Heart left ventricle (tissue), 13 donors: Measurements from ENCODE around the gene ARHGEF10L.

ENCODE experiments used
- POLR2A ChIP-seq, 2 donors: fragments of 450-650 bp; IDR thresholded peaks; one replicate each; pipeline ENCODE4 v1.6.1; 2017; ENCODE audit warnings: antibody characterized with exemption in 2 of 2, mild to moderate bottlenecking in 2 of 2, moderate library complexity in 2 of 2
- TF ChIP-seq, protein P1 (sequence below), 12 donors: fragments of 200-600 bp; sonication (generic) in 4 of 12; IDR thresholded peaks; one replicate each; pipeline versions ENCODE4 v1.5.0 to v1.8.0; 2018 to 2022; ENCODE audit warnings: antibody characterized with exemption in 12 of 12, mild to moderate bottlenecking in 5 of 12
- donor health status: ischemic (EF 13 %, LVEDD 7.1; RV severe dilation, severe dysfunction).
- donor health status: DM: no; HTN: yes; CAD: no.
- donor health status: DM: no; HTN: no; CAD: no.
- donor health status: ischemic (EF 25% LVEDD 6.9; RV normal size, moderate dysfunction).
- donor health status: ischemic (EF 25% LVEDD 5.7; RV mildly dilated, moderate dysfunction).
- donor health status: ischemic (EF 35%, LVEDD 5.7; RV mildly dilated, moderate dysfunction).
- donor health status: nonischemic (EF 11% LVEDD 7.7; RV severe dilation, severe dysfunction).
- donor health status: DM: yes; HTN: yes; CAD: no.
- donor health status: PGD.
- donor health status: ischemic (EF 29% LVEDD 5.4; RV normal size, mild dysfunction).
- donor health status: nonischemic (EF 23%, LVEDD 6.1; RV moderate dilation, normal function).

DNA sequence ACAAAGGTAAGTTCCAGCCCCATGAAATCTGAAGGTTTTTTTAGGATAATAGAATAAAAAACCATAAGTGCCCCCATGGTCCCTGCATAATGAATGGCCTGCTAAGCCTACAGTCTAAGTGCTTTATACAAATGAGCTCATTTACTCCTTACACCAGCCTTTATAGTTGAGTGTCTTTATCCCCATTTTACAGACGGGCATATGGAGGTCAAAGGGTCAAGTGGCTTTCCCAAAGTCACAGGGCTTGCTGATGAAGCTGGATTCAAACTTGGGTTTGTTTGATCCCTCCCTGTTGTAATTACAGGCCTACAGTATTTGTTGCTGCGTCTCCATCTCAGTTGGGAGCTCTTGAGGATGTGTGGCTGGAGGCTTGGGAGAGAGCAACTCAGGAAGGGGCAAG, 28.3 kb upstream of the ARHGEF10L start:
- TF ChIP-seq, protein P1, sequence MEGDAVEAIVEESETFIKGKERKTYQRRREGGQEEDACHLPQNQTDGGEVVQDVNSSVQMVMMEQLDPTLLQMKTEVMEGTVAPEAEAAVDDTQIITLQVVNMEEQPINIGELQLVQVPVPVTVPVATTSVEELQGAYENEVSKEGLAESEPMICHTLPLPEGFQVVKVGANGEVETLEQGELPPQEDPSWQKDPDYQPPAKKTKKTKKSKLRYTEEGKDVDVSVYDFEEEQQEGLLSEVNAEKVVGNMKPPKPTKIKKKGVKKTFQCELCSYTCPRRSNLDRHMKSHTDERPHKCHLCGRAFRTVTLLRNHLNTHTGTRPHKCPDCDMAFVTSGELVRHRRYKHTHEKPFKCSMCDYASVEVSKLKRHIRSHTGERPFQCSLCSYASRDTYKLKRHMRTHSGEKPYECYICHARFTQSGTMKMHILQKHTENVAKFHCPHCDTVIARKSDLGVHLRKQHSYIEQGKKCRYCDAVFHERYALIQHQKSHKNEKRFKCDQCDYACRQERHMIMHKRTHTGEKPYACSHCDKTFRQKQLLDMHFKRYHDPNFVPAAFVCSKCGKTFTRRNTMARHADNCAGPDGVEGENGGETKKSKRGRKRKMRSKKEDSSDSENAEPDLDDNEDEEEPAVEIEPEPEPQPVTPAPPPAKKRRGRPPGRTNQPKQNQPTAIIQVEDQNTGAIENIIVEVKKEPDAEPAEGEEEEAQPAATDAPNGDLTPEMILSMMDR (IDR thresholded peaks at IDR 0.05) = no peak
- no peak for TF ChIP-seq POLR2A (IDR thresholded peaks at IDR 0.05)
